HCT116 (cell line): ENCODE measurements around the gene EXOSC10.

Source experiments
- CEBPB ChIP-seq: IDR thresholded peaks from 2 replicates; pipeline ENCODE4 v1.6.1; 2012; ENCODE audit warnings: low read depth
- EZH2 ChIP-seq: fragments of 200-600 bp; sonication (generic); IDR thresholded peaks from 2 replicates; pipeline ENCODE4 v1.6.1; 2017; ENCODE audit warnings: antibody characterized with exemption, mixed run types
- YY1 ChIP-seq: IDR thresholded peaks from 2 replicates; pipeline ENCODE4 v1.6.1; 2011; ENCODE audit warnings: low read length, low read depth, moderate library complexity, mild to moderate bottlenecking; ENCODE audit not compliant: insufficient replicate concordance; ENCODE audit errors: extremely low read depth
- TF ChIP-seq, protein P1 (sequence below), 3 experiments: fragments of 200-600 bp in 1 of 3; sonication (generic) in 1 of 3; IDR thresholded peaks in 2 of 3; conservative IDR thresholded peaks in 1 of 3; 2 replicates each; pipeline ENCODE4 v1.5.1; 2012 to 2017; ENCODE audit warnings: low read depth in 2 of 3, low read length in 2 of 3, antibody characterized with exemption in 1 of 3, borderline replicate concordance in 1 of 3, control low read depth in 1 of 3, mild to moderate bottlenecking in 1 of 3, mixed read lengths in 1 of 3, mixed run types in 1 of 3, moderate library complexity in 1 of 3; ENCODE audit not compliant: insufficient read depth in 1 of 3
- TF ChIP-seq, protein P2 (sequence below): IDR thresholded peaks from 2 replicates; pipeline ENCODE4 v1.6.1; 2011; ENCODE audit warnings: mild to moderate bottlenecking, low read length, moderate library complexity; ENCODE audit not compliant: insufficient replicate concordance; ENCODE audit errors: extremely low read depth
- TF ChIP-seq, protein P3 (sequence below): IDR thresholded peaks from 2 replicates; pipeline ENCODE4 v1.6.1; 2012

DNA sequence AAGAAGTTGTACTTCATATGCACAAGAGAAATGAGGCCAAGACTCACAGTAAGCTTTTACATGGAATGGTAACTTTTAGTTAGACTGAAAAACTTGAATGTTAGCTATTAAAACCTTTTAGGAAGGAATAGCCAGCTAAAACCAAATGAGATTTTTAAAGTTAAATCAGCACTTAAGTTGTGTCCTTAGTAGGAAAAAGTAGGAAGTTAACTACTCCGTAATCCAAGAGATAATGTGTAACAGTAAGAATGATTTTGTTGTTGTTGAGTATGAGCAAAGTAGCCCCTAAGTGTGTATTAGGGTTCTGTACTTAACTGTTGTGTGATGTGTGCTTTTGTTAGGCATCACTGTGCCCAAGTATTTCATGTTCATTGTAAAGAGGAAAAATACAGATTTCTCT, 74.1 kb downstream of the EXOSC10 start:
- TF ChIP-seq, protein P1, sequence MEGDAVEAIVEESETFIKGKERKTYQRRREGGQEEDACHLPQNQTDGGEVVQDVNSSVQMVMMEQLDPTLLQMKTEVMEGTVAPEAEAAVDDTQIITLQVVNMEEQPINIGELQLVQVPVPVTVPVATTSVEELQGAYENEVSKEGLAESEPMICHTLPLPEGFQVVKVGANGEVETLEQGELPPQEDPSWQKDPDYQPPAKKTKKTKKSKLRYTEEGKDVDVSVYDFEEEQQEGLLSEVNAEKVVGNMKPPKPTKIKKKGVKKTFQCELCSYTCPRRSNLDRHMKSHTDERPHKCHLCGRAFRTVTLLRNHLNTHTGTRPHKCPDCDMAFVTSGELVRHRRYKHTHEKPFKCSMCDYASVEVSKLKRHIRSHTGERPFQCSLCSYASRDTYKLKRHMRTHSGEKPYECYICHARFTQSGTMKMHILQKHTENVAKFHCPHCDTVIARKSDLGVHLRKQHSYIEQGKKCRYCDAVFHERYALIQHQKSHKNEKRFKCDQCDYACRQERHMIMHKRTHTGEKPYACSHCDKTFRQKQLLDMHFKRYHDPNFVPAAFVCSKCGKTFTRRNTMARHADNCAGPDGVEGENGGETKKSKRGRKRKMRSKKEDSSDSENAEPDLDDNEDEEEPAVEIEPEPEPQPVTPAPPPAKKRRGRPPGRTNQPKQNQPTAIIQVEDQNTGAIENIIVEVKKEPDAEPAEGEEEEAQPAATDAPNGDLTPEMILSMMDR (IDR thresholded peaks at IDR 0.05 in 2 of 3, conservative IDR thresholded peaks at IDR 0.05 in 1 of 3; ENCODE audit: borderline replicate concordance in 1 of 3, insufficient read depth in 1 of 3, low read depth in 2 of 3, low read length in 2 of 3), result no peak
- TF ChIP-seq, protein P2, sequence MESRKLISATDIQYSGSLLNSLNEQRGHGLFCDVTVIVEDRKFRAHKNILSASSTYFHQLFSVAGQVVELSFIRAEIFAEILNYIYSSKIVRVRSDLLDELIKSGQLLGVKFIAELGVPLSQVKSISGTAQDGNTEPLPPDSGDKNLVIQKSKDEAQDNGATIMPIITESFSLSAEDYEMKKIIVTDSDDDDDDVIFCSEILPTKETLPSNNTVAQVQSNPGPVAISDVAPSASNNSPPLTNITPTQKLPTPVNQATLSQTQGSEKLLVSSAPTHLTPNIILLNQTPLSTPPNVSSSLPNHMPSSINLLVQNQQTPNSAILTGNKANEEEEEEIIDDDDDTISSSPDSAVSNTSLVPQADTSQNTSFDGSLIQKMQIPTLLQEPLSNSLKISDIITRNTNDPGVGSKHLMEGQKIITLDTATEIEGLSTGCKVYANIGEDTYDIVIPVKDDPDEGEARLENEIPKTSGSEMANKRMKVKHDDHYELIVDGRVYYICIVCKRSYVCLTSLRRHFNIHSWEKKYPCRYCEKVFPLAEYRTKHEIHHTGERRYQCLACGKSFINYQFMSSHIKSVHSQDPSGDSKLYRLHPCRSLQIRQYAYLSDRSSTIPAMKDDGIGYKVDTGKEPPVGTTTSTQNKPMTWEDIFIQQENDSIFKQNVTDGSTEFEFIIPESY, result no peak
- no peak for TF ChIP-seq EZH2
- TF ChIP-seq, protein P3, sequence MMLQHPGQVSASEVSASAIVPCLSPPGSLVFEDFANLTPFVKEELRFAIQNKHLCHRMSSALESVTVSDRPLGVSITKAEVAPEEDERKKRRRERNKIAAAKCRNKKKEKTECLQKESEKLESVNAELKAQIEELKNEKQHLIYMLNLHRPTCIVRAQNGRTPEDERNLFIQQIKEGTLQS, result no peak
- TF ChIP-seq CEBPB, result no peak
- TF ChIP-seq YY1, result no peak
